H9 (cell line): ENCODE results near the gene NT5C2. TPM values are rescaled to one million over a fixed set of nuclear protein-coding genes. Genes with fewer than 3 reads are reported as not detected.
"Not testable (repeated sequence)": the region's sequence is repeated elsewhere in the genome, so short reads cannot be mapped to it uniquely, and the experiment has no call there.

Experiments
- DNase-seq: peaks from one replicate; pipeline ENCODE4 v3.0.0-alpha.2; 2017
- H2AFZ ChIP-seq: one replicate; pipeline ENCODE4 v1.6.1; 2013; ENCODE audit warnings: mild to moderate bottlenecking, low read length, control low read depth, moderate library complexity
- H2AK5ac ChIP-seq: 2 replicates; pipeline ENCODE4 v1.6.1; 2013; ENCODE audit warnings: low read length, control low read depth, mixed read lengths; ENCODE audit not compliant: insufficient read length
- H2BK120ac ChIP-seq: one replicate; pipeline ENCODE4 v1.6.1; 2013; ENCODE audit warnings: low read depth, mild to moderate bottlenecking, low read length, control low read depth, inconsistent platforms; ENCODE audit not compliant: poor library complexity, severe bottlenecking
- H2BK12ac ChIP-seq: 2 replicates; pipeline ENCODE4 v1.6.1; 2013; ENCODE audit warnings: low read length, control low read depth, mixed read lengths, low read depth; ENCODE audit not compliant: insufficient read length
- H2BK15ac ChIP-seq: 2 replicates; pipeline ENCODE4 v1.6.1; 2013; ENCODE audit warnings: low read depth, low read length, control low read depth
- H2BK20ac ChIP-seq: one replicate; pipeline ENCODE4 v1.6.1; 2013; ENCODE audit warnings: low read depth, mild to moderate bottlenecking, low read length, control low read depth, inconsistent platforms; ENCODE audit not compliant: poor library complexity, severe bottlenecking
- H2BK5ac ChIP-seq: 2 replicates; pipeline ENCODE4 v1.6.1; 2013; ENCODE audit warnings: low read length, control low read depth, mixed read lengths; ENCODE audit not compliant: insufficient read length
- H3K14ac ChIP-seq: 2 replicates; pipeline ENCODE4 v1.6.1; 2013; ENCODE audit warnings: low read length, control low read depth; ENCODE audit not compliant: insufficient read depth
- H3K18ac ChIP-seq: 2 replicates; pipeline ENCODE4 v1.6.1; 2013; ENCODE audit warnings: low read depth, mild to moderate bottlenecking, mixed read lengths, low read length, control low read depth; ENCODE audit not compliant: insufficient read length
- H3K23ac ChIP-seq: 2 replicates; pipeline ENCODE4 v1.6.1; 2013; ENCODE audit warnings: low read length, control low read depth, mixed read lengths, low read depth; ENCODE audit not compliant: insufficient read length
- H3K23me2 ChIP-seq: 2 replicates; pipeline ENCODE4 v1.6.1; 2013; ENCODE audit warnings: low read depth, mild to moderate bottlenecking, mixed read lengths, low read length, control low read depth; ENCODE audit not compliant: insufficient read length, poor library complexity, severe bottlenecking
- H3K27ac ChIP-seq: 2 replicates; pipeline ENCODE4 v1.5.1; 2013; ENCODE audit warnings: low read length, control low read depth, mixed read lengths, low read depth; ENCODE audit not compliant: insufficient read length
- H3K27me3 ChIP-seq: 2 replicates; pipeline ENCODE4 v1.6.1; 2013; ENCODE audit warnings: low read length, control low read depth, inconsistent platforms; ENCODE audit not compliant: insufficient read depth
- H3K4ac ChIP-seq: 2 replicates; pipeline ENCODE4 v1.6.1; 2013; ENCODE audit warnings: low read depth, mild to moderate bottlenecking, control low read depth, inconsistent platforms, low read length, moderate library complexity
- H3K4me1 ChIP-seq: 2 replicates; pipeline ENCODE4 v1.6.1; 2013; ENCODE audit warnings: low read length, control low read depth, inconsistent platforms; ENCODE audit not compliant: insufficient read depth
- H3K4me2 ChIP-seq: 2 replicates; pipeline ENCODE4 v1.6.1; 2013; ENCODE audit warnings: low read length, control low read depth, mixed read lengths; ENCODE audit not compliant: insufficient read length, insufficient read depth
- H3K56ac ChIP-seq: 2 replicates; pipeline ENCODE4 v1.6.1; 2013; ENCODE audit warnings: low read depth, mild to moderate bottlenecking, mixed read lengths, low read length, control low read depth; ENCODE audit not compliant: insufficient read length
- H3K79me1 ChIP-seq: 2 replicates; pipeline ENCODE4 v1.6.1; 2013; ENCODE audit warnings: low read depth, mild to moderate bottlenecking, moderate library complexity, low read length, control low read depth, inconsistent platforms; ENCODE audit not compliant: insufficient read depth, poor library complexity, severe bottlenecking
- H3K79me2 ChIP-seq: 2 replicates; pipeline ENCODE4 v1.6.1; 2013; ENCODE audit warnings: low read length, control low read depth, inconsistent platforms; ENCODE audit not compliant: insufficient read depth
- H3K9ac ChIP-seq: 2 replicates; pipeline ENCODE4 v1.6.1; 2013; ENCODE audit warnings: low read length, control low read depth, mixed read lengths; ENCODE audit not compliant: insufficient read length; ENCODE audit errors: extremely low read depth
- H3K9me3 ChIP-seq: one replicate; pipeline ENCODE4 v1.6.1; 2013; ENCODE audit warnings: low read depth, low read length, inconsistent platforms; ENCODE audit not compliant: control insufficient read depth
- H3T11ph ChIP-seq: one replicate; pipeline ENCODE4 v1.6.1; 2013; ENCODE audit warnings: mild to moderate bottlenecking, low read length, control low read depth, inconsistent platforms
- H4K20me1 ChIP-seq: one replicate; pipeline ENCODE4 v1.6.1; 2013; ENCODE audit not compliant: control insufficient read depth, insufficient read length, insufficient read depth
- H4K5ac ChIP-seq: 2 replicates; pipeline ENCODE4 v1.6.1; 2013; ENCODE audit warnings: low read depth, mild to moderate bottlenecking, mixed read lengths, low read length, control low read depth; ENCODE audit not compliant: insufficient read length
- H4K8ac ChIP-seq: replicated peaks from 2 replicates; pipeline ENCODE4 v1.6.1; 2013; ENCODE audit warnings: low read length, control low read depth, mixed read lengths, low read depth; ENCODE audit not compliant: insufficient read length
- H4K91ac ChIP-seq: 2 replicates; pipeline ENCODE4 v1.6.1; 2013; ENCODE audit warnings: low read depth, mild to moderate bottlenecking, moderate library complexity, mixed read lengths, low read length, control low read depth; ENCODE audit not compliant: insufficient read length
- H3K27ac Mint-ChIP-seq, 3 experiments: 2 replicates in 2 of 3; 3 replicates in 1 of 3; pipeline ENCODE4 v1.8.0; 2020 to 2021; ENCODE audit warnings: mixed read lengths in 3 of 3, mild to moderate bottlenecking in 1 of 3, moderate library complexity in 1 of 3
- H3K27me3 Mint-ChIP-seq: 2 replicates; pipeline ENCODE4 v1.8.0; 2021; ENCODE audit warnings: low read depth, mild to moderate bottlenecking, moderate library complexity, mixed read lengths
- H3K36me3 Mint-ChIP-seq, 3 experiments: 2 replicates in 2 of 3; 3 replicates in 1 of 3; pipeline ENCODE4 v1.8.0; 2020 to 2021; ENCODE audit warnings: low read depth in 3 of 3, mixed read lengths in 3 of 3; ENCODE audit not compliant: insufficient read depth in 1 of 3
- H3K4me1 Mint-ChIP-seq, 2 experiments: 2 replicates each; pipeline ENCODE4 v1.8.0; 2020; ENCODE audit warnings: mixed read lengths in 2 of 2
- H3K4me3 Mint-ChIP-seq, 2 experiments: 2 replicates in 1 of 2; 3 replicates in 1 of 2; pipeline ENCODE4 v1.8.0; 2020 to 2021; ENCODE audit warnings: mild to moderate bottlenecking in 2 of 2, mixed read lengths in 2 of 2, moderate library complexity in 1 of 2
- H3K9me3 Mint-ChIP-seq, 2 experiments: 2 replicates in 1 of 2; 3 replicates in 1 of 2; pipeline ENCODE4 v1.8.0; 2020; ENCODE audit warnings: mild to moderate bottlenecking in 2 of 2, mixed read lengths in 2 of 2, moderate library complexity in 1 of 2
- CTCF ChIP-seq: fragments of 200-600 bp; sonication (generic); conservative IDR thresholded peaks from 3 replicates; pipeline ENCODE4 v1.8.0; 2021; ENCODE audit warnings: antibody characterized with exemption, mild to moderate bottlenecking
- WGBS: extraction: QIAGEN DNeasy Blood & Tissue Kit; methylation state at CpG from one replicate; pipeline ENCODE4 v1.1.7; 2013; ENCODE audit warnings: missing lambda C conversion rate, low lambda C conversion rate, mixed read lengths; ENCODE audit not compliant: insufficient read length; ENCODE audit errors: extremely low coverage; 5-methylcytosine and 5-hydroxymethylcytosine counted together
- total RNA-seq: library from RNA; stranded (reverse); gene quantifications from 2 replicates; pipeline ENCODE4 v1.2.1, GENCODE V29; 2021

Gene NT5C2
- total RNA-seq, 1 experiment from 2014 or later: 69.6 TPM

GRCh38 chr10:103067484-103067883, 125.6 kb downstream of the NT5C2 start:
- H4K8ac ChIP-seq: no peak overlapping the region
- H3K23me2 ChIP-seq: no peaks in the 10 kb centered on the region
- no peaks in the 10 kb centered on the region for H3K27me3 Mint-ChIP-seq
- H3K9me3 Mint-ChIP-seq: no peaks in the 10 kb centered on the region
- peak overlapping the region in 1 of 3 experiments; percentile 52; a peak in 1 of 7 replicates for H3K27ac Mint-ChIP-seq
- no peak overlapping the region for H3T11ph ChIP-seq
- H3K14ac ChIP-seq: no peak overlapping the region
- WGBS: no CpG with 5 or more reads among the region's 2 CpGs
- peaks cover 0 to 3% (median 0%) of the 10 kb centered on the region in 3 experiments; a peak in 2 of 7 replicates for H3K36me3 Mint-ChIP-seq
- H3K27me3 ChIP-seq: no peaks in the 10 kb centered on the region
- no peak overlapping the region for H4K5ac ChIP-seq
- no peak overlapping the region for H2BK5ac ChIP-seq
- no peak overlapping the region for H3K4ac ChIP-seq
- H2BK20ac ChIP-seq: no peak overlapping the region
- TF ChIP-seq CTCF: no peak
- H2BK15ac ChIP-seq: no peak overlapping the region
- H3K23ac ChIP-seq: no peak overlapping the region
- H3K79me2 ChIP-seq: no peaks in the 10 kb centered on the region
- H3K79me1 ChIP-seq: no peaks in the 10 kb centered on the region
- peaks cover 13% of the 10 kb centered on the region in 2 experiments for H3K4me1 Mint-ChIP-seq
- no peak overlapping the region for H4K91ac ChIP-seq
- no peaks in the 10 kb centered on the region for H3K9me3 ChIP-seq
- H2AFZ ChIP-seq: no peak overlapping the region
- no peak overlapping the region for H3K18ac ChIP-seq
- H2BK12ac ChIP-seq: no peak overlapping the region
- H2BK120ac ChIP-seq: no peak overlapping the region
- no peak overlapping the region for H3K9ac ChIP-seq
- no peak overlapping the region for H3K4me2 ChIP-seq
- no peak overlapping the region for H2AK5ac ChIP-seq
- no peak overlapping the region for H3K56ac ChIP-seq
- no peak for DNase-seq
- no peak overlapping the region for H3K4me3 Mint-ChIP-seq
- no peaks in the 10 kb centered on the region for H3K4me1 ChIP-seq
- H3K27ac ChIP-seq: no peak overlapping the region
- H4K20me1 ChIP-seq: no peaks in the 10 kb centered on the region

GRCh38 chr10:103067099-103067477, 126.0 kb downstream of the NT5C2 start:
- not testable (repeated sequence) for H4K20me1 ChIP-seq, H3K27ac Mint-ChIP-seq, H2AK5ac ChIP-seq, H3K79me1 ChIP-seq, H3K23me2 ChIP-seq, H3K56ac ChIP-seq, H3K36me3 Mint-ChIP-seq, H3K27ac ChIP-seq, H2BK12ac ChIP-seq, H3K27me3 Mint-ChIP-seq, H4K8ac ChIP-seq, H2BK20ac ChIP-seq, H4K5ac ChIP-seq, H3K27me3 ChIP-seq, H4K91ac ChIP-seq, H3K18ac ChIP-seq, H3K9me3 Mint-ChIP-seq, H2BK5ac ChIP-seq, H3K4me1 ChIP-seq, H2AFZ ChIP-seq, H3K4me2 ChIP-seq, H3K4ac ChIP-seq, H3K9me3 ChIP-seq, DNase-seq, H2BK120ac ChIP-seq, H3T11ph ChIP-seq, H3K4me3 Mint-ChIP-seq, H3K14ac ChIP-seq, H2BK15ac ChIP-seq, H3K79me2 ChIP-seq, H3K23ac ChIP-seq, H3K9ac ChIP-seq
- peaks cover 13% of the 10 kb centered on the region in 2 experiments for H3K4me1 Mint-ChIP-seq
- WGBS: no CpG with 5 or more reads among the region's 4 CpGs
